ENCODE data around the gene SHROOM1. TPM values are rescaled to one million over a fixed set of nuclear protein-coding genes. Genes with fewer than 3 reads are reported as not detected.

SHROOM1 gene
- polyA plus RNA-seq, 12 donors, result 1.4 to 5.4 (median 3.0) TPM; not detected in 1

- DNase-seq, result peak; percentile 51
Observed at GRCh38 chr5:132777209-132778069, 53.0 kb downstream of the SHROOM1 start, which contains the start of gene SEPTIN8. Gene SEPTIN8, minus strand, starts transcription at chr5:132777239. Its CDS starts 102 bp downstream, at chr5:132777137.

DNA sequence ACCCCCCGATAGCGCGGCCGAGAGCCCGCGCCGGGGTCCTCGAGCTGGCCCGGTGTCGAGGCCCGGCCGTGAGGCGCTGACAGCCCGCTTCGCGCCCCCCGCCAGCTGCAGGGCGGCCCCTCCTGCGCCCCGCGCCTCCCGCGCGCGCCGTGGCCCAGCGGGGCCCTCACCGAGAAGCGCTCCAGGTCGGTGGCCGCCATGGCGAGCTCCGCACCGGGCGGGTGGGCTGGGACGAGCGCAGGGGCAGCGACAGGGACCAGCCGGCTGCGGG, 53.6 kb downstream of the SHROOM1 start:
- no peak for DNase-seq

GRCh38 chr5:132776131-132776937, 54.1 kb downstream of the SHROOM1 start:
- peak; percentile 50 for DNase-seq

DNA sequence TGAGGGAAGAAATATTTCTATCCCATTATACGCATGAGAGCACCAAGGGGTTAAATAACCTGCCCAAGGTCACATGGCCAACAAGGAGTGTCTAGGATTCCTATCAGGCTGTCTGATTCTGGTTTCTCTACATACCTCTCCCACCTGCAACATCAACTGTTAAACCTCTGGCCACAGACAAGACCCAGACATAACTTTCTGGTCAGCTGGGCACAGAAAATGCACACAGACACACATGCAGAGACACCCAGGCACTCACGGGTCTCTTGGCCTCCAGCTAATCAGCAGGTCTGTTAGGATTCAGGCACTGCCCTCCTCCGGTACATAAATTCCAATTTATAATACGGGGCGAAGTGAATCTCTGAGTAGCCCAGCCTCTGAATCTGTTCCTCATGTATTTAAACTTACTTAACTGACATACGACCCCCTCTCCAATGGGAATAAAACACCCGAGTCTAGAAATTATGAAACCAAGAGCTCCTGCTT, 54.9 kb downstream of the SHROOM1 start:
- DNase-seq, result no peak

GRCh38 chr5:132774896-132775295, 55.6 kb downstream of the SHROOM1 start:
- DNase-seq, result no peak

DNA sequence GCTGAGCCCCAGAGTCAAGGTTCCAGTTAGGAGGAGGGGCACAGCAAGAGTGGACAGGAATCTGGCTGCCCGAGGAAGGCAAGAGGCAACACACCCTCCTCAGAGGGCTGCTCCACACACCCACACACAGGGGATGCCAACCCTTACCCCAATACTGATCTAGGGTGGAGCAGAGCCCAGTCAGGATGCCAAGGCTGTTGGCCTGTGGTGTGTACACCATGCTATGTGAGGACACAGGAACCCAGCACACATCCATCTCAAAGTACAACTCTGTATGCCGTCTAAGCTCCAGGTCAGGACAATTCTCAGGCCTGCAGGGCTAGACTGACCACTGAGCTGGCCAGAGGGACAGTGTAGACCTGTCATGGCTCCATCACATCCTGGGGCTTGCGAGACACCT, 56.0 kb downstream of the SHROOM1 start:
- no peak for DNase-seq

GRCh38 chr5:132773601-132774355, 56.7 kb downstream of the SHROOM1 start:
- no peak for DNase-seq

DNA sequence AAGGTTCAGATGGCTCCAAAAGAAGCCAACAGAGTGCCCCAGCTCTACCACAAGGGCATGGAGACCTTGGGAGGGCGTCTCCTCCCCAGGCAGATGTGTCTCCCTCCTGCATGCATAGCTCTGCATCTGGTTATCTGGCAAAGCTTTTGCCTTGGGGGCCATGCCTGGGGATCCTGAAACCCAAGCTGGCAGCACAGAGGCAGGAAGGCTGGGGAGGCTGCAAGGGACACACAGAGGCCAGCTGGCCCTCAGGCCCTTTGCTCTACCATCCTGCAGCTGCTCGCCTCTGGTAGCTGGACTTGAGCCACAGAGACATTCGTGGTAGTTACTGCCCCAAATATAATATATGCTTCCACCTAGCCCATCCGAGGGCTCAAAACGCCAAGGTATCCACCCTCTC, 57.3 kb downstream of the SHROOM1 start:
- no peak for DNase-seq

DNA sequence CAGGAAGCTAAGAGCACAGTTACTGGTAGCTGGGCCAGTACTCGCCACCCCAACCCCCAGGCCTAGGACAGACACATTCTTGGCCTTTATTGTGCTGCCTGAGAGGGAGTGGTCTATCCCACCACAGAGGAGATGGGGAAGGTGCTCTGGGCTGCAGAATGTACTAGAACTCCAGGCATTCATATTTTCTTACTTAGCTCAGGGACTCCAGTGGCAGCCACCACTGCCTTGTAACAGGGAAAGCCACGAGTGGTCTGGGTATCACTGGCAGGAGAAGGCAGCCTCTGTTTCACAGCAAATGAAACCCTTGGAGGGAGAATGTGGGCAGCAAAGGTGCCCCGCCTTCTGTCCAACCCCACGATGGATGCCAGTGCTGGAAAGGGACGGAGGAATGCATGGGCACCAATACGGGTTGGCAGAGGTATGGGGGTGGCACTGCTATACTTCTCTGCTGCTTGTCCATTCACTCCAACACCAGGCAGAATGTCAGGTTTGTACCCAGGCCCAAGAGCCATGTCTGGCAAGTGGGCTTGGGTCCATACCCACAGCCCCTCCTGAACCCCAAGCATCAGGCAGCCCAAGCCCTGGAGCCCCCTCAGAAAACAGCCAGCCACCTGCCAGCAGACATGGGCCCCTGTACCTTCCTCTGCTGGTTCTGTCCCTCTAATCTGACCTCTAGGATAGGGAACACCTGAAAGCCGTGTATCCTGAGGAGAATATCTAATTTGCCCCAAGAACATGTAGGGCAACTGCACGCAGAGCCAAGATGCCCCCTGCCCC, 58.0 kb downstream of the SHROOM1 start:
- DNase-seq, result no peak

Other genes with a start within 250 kb of the SHROOM1 start
- under 1 TPM in 2 of 12 donors, not detected in 10; 0.18 to 0.29 TPM for gene IL13, start 172.5 kb downstream of the SHROOM1 start, polyA plus RNA-seq (ENCODE audit: insufficient read length in 12 of 12)
- not detected for gene IL4, start 156.7 kb downstream of the SHROOM1 start, polyA plus RNA-seq (ENCODE audit: insufficient read length in 12 of 12)
- 10 to 100 TPM in 4 of 12 donors, 1 to 10 TPM in 7, not detected in 1; 7.4 to 23.5 (median 8.9) TPM for gene KIF3A, start 93.1 kb downstream of the SHROOM1 start, polyA plus RNA-seq (ENCODE audit: insufficient read length in 12 of 12)
- 1 to 10 TPM in 2 of 12 donors, under 1 TPM in 8, not detected in 2; 0.11 to 1.8 (median 0.77) TPM for gene CCNI2, start 83.2 kb downstream of the SHROOM1 start, polyA plus RNA-seq (ENCODE audit: insufficient read length in 12 of 12)
- 10 to 100 TPM in 11 of 12 donors, not detected in 1; 33.8 to 65.4 (median 44.1) TPM for gene SEPTIN8, start 53.4 kb downstream of the SHROOM1 start, polyA plus RNA-seq (ENCODE audit: insufficient read length in 12 of 12)
- gene SOWAHA, start 17.3 kb downstream of the SHROOM1 start, polyA plus RNA-seq (ENCODE audit: insufficient read length in 12 of 12), result 1 to 10 TPM in 1 of 12 donors, under 1 TPM in 8, not detected in 3; 0.05 to 6.4 (median 0.09) TPM
- gene GDF9, start 35.8 kb upstream of the SHROOM1 start, polyA plus RNA-seq (ENCODE audit: insufficient read length in 12 of 12), result 1 to 10 TPM in 3 of 12 donors, under 1 TPM in 7, not detected in 2; 0.34 to 1.4 (median 0.87) TPM
- 100 to 1,000 TPM in 11 of 12 donors, not detected in 1; 109 to 280 (median 181) TPM for gene UQCRQ, start 36.0 kb upstream of the SHROOM1 start, polyA plus RNA-seq (ENCODE audit: insufficient read length in 12 of 12)
- gene LEAP2, start 43.0 kb upstream of the SHROOM1 start, polyA plus RNA-seq (ENCODE audit: insufficient read length in 12 of 12), result 1 to 10 TPM in 9 of 12 donors, under 1 TPM in 1, not detected in 2; 0.92 to 4.0 (median 2.3) TPM
- gene AFF4, start 133.0 kb upstream of the SHROOM1 start, polyA plus RNA-seq (ENCODE audit: insufficient read length in 12 of 12), result 10 to 100 TPM in 11 of 12 donors, not detected in 1; 45.1 to 65.3 (median 50.6) TPM
- 10 to 100 TPM in 11 of 12 donors, not detected in 1; 22.5 to 33.8 (median 26.7) TPM for gene ZCCHC10, start 195.9 kb upstream of the SHROOM1 start, polyA plus RNA-seq (ENCODE audit: insufficient read length in 12 of 12)
- gene HSPA4, start 221.4 kb upstream of the SHROOM1 start, polyA plus RNA-seq (ENCODE audit: insufficient read length in 12 of 12), result 100 to 1,000 TPM in 1 of 12 donors, 10 to 100 TPM in 10, not detected in 1; 55.1 to 102 (median 89.8) TPM